SK-N-DZ (cell line): ENCODE data around the gene RIOK3. TPM values are rescaled to one million over a fixed set of nuclear protein-coding genes. Genes with fewer than 3 reads are reported as not detected.
"Not testable (repeated sequence)": the region's sequence is repeated elsewhere in the genome, so short reads cannot be mapped to it uniquely, and the experiment has no call there.

Source experiments
- DNase-seq: peaks from one replicate; pipeline ENCODE4 v3.0.0-alpha.2; 2015; ENCODE audit warnings: low spot score
- polyA plus RNA-seq, 2 experiments: library from polyadenylated mRNA; depleted of rRNA; stranded (reverse); fragments of >200 nt; gene quantifications; 2 replicates each; pipeline ENCODE4 v1.2.3, GENCODE V29; 2014

Gene RIOK3, protein sequence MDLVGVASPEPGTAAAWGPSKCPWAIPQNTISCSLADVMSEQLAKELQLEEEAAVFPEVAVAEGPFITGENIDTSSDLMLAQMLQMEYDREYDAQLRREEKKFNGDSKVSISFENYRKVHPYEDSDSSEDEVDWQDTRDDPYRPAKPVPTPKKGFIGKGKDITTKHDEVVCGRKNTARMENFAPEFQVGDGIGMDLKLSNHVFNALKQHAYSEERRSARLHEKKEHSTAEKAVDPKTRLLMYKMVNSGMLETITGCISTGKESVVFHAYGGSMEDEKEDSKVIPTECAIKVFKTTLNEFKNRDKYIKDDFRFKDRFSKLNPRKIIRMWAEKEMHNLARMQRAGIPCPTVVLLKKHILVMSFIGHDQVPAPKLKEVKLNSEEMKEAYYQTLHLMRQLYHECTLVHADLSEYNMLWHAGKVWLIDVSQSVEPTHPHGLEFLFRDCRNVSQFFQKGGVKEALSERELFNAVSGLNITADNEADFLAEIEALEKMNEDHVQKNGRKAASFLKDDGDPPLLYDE
- polyA plus RNA-seq (2014; cell fraction: cytosol; rRNA removed), result 24.5 and 28.3 TPM in 2 replicates
- 35.1 and 39.8 TPM in 2 replicates for polyA plus RNA-seq (2014; cell fraction: nucleus; rRNA removed)

DNA sequence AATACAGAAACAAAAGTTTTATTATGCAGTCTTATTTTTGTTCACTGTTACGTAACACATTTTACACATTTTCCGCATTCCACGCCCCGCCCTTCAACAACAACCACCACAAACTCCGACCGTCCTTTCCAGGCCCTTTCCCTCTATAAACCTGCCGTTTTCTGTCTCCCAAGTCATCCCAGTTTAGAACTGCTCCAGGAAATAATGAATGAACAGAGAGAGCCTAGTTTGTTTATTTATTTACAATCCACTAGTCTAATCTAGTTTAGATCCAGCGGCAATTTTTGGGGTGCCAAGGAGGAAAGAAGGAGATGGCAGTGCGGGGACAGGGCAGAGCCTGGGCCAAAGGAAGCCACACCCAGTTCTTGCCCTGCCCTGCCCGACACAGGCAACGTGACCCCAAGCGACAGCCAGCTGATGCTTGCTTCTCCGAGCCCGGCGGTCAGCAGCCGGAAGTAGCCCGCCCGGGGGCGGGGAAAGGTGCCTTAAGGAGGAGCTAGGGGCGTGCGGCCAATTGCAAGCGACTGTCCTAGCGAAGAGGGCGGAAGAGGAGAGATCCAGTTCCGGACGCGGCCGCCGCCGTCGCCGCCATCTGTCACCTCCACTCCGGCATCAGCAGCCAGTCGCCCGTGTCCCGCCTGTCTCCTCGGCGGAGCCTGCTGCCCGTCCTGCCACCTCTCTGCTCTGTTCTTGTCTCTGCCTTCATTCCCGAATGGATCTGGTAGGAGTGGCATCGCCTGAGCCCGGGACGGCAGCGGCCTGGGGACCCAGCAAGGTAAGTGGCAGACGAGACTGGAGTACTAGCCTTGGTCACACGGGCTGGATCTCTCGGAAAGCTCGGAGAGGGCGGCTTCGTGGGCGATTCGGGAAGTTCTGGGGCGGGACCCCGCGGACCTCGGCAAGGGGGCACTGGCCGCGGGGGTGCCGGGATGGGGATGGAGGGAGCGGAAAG is at the start of gene RIOK3:
TSS of gene RIOK3 (plus strand) at position 560 of the 952 bp plus-strand sequence. CDS start at position 713, 153 bp downstream.
- peak; percentile 95 for DNase-seq

DNA sequence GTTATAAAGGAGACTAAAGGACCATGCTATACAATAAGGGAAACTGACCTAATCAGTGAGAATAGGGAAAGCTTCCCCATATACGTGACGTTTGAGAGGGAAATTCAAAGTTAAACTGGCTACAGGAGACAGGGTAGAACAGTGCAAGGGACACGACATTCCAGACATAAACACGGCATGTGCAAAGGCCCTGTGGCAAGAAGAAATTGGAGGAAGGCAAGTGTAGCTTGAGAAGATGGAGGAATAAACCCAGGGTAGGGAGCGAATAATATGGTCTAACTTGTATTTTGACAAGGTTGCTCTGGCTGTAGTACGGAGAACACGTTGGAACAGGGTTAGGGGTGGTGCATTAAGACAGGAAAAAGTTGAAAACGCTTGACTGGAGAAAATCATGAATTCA is 49.8 kb upstream of the RIOK3 start:
- DNase-seq, result no peak

DNA sequence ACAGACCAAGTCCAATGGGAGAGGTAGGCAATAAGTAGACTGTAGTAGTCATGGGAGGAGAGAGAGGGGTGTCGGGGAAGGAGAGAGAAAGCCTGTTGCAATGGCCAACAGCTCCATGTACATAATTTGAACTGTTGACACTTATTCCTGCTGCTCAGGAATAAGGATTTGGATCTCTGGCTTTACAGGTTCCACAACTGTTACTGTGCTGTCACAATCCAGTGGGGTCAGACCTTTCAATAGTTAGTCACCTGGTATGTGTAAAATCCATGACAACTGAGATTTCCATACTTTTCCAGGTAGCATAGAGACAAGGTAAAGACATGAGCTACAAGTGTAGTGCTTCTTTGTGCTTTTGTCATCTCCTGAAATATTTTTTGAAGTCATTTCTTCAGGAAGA is 47.5 kb upstream of the RIOK3 start:
- no peak for DNase-seq

DNA sequence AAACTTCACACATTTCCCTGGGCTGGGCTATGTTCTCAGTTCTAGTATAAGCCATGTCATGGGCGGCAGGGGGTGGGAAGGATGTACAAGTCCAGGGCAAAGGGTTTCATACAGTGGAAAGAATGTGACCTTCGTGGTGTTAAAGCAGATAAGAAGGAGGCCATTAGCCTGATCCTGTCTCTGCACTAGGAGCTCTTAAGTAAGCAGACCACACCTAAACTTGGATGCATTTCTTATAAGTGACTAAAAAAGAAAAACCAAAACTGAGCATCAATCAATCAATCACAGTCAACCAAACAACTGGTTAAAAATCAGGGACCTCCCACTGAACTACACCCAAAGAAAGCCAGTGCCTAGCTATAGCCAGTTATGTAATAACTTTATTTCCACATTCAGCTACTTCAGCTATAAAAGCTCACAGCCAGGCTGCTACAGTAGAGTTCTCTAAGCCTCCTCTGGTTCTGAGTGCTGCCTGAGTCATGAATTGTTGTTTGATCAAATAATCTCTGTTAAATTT is 46.8 kb upstream of the RIOK3 start:
- DNase-seq, result no peak

DNA sequence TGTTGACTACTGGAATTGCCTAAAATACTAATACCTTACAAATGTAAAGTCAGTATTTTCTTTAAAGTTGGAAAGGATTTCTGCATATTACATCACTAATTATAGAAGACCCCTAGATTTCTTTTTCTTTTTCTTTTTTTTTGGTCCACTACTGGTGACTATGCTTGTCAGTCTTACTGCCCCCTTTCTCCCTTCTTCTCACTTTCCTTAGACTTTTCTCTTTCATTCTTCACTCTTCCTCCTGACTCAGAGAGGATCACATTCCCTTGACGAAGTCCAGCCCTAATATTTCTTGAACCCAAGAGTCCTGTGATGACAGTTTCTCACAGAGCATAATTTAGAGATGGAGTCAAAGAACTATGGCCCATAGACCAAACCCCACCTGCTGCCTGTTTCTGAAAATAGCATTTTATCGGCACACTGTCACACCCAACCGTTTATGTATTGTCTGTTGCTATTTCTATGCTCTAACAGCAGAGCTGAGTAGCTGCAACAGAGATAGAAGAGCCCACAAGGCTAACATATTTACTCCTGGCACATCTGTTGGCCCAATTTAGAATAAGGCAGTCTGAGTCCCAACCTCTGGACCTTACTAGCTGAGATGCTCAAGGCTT is 40.6 kb upstream of the RIOK3 start:
- DNase-seq, result no peak

DNA sequence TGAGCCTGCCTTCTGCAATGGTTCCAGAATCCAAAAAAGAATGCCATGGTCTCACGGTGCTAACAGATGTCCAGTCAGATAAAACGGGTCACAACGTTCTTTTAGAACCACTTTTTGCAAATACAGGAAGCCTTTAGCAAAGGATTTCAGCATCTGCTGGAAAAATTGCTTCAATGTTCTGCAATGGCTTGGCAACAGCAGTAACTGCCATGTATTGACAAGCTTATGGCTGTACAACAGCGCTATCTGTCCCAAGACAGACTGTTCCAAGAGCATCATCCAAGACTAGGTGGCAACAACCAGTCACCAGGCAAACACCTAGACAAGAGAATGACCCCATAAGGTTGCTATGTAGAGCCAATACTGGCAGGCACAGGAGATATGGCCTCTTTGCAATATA is 37.6 kb upstream of the RIOK3 start:
- no peak for DNase-seq

DNA sequence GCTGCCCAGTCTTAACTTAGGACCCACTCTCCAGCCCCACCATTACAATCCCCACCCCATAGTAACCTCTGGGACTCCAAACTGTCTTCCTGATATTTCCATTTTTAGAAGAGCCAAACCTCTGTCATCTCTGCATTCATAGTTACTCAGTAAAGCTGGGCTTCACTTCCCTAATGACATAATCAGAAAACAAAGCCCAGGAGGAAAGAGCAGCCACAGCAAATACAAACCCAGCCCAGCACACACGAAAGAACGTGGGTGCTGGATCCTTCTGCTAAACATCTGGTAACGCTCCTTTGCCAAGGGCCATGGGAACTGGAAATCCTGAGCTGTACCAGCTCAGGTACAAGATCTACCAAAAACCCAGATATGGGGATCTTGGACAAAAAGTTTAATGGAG is 36.8 kb upstream of the RIOK3 start:
- DNase-seq, result no peak

DNA sequence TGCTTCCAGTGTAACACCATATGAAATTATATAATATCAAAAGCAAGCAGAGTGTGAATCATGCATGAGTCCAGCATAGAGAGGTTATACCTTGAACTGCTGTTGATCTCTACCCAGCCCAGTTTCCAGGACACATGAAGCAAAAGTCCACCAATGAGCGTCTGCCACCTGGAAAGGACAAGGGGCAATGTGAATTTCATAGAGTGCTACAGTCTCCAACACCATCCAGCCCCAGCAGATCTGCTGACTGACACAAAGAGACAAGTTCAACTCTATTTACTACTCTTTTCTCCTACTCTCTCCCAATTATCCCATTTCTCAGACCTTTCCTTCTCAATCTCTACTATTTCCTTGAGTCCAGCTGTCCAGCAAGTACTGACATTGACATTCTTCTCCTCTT is 31.8 kb upstream of the RIOK3 start:
- DNase-seq, result no peak

DNA sequence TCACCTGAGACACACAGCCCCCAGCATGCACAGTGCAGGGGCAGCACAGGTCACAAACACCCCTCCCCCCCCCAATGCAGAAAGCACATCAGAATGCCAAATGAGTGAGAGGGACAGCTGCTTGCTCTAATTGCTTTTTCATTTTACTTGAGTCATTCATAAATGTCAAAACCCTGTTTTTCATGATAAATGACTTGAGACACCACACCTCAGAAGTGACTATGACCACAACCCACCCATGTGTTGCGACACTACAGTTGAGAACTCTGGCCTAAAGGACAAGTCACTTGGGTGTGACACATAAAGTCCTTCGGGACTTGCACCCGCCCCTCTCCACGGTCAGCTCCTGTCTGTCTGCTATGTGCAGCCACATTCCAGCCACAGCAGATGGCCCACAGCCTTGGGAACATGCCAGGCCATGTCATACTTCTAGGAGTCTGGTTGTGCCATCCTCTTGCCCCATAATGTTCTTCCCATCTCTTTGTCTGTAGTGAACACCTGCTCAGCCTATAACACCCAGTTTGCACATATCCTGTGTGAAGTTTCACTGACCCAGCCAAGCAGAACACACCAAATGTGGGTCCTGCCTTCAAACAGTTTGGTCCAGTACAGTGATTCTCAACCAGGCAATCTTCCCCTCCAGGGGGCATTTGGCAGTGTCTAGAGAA is 30.2 kb upstream of the RIOK3 start:
- DNase-seq, result peak; percentile 16

DNA sequence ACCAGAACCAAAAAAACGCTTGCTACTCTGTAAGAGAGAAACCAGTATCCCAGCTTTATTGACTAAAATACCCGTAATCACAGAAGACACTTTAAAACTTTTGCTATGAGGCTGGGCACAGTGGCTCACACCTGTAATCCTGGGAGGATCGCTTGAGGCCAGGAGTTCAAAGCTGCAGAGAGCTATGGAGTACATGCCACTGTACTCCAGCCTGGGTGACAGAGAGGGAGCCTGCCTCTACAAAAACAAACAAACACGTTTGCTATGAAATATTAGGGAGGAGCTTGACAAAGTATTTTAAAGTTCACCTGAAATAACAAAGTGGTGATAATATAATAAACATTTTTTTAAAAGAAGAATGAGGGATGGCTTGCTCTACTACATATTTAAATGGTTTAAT is 28.5 kb upstream of the RIOK3 start:
- DNase-seq, result no peak

DNA sequence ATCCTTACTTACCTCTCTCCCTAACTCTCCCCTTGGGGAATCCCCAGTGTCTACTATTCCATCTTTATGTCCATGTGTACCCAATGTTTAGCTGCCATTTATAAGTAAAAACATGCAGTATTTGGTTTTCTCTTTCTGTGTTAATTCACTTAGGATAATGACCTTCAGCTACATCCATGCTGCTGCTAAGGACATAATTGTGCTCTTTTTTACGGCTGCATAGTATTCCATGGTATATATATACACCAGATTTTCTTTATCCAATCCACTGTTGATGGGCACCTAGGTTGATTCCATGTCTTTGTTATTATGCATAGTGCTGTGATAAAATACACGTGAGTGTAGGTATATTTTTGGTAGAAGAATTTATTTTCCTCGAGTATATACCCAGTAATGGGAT is 24.3 kb upstream of the RIOK3 start:
- DNase-seq, result no peak

DNA sequence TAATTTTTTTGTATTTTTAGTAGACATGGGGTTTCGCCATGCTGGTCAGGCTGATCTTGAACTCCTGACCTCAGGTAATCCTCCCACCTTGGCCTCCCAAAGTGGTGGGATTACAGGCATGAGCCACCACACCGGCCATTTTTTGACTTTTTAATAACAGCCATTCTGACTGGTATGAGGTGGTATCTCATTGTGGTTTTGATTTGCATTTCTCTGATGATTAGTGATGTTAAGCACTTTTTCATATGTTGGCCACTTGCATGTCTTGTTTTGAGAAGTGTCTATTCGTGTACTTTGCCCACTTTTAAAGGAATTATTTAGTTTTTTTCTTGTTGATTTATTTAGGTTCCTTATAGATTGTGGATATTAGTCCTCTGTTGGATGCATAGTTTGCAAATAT is 23.5 kb upstream of the RIOK3 start:
- not testable (repeated sequence) for DNase-seq

DNA sequence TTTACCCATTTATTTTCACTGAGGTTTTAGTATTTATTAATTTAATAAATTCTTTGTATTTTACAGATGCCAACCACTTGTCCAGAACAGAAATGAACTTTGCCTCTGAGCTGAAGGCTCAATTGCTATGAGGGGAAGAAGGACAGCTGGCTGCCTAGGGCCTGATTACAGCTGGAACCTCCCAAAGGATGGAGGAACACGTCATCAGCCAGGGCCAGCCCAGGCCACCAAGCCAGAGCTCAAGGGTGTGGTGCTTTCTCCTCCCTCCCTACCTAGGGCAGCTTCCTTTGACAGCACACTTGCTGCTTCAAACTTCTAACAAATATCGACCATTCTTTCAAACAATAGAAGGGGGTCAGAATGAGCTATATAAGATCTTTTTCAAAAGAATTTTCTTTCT is 19.7 kb upstream of the RIOK3 start:
- DNase-seq, result no peak

DNA sequence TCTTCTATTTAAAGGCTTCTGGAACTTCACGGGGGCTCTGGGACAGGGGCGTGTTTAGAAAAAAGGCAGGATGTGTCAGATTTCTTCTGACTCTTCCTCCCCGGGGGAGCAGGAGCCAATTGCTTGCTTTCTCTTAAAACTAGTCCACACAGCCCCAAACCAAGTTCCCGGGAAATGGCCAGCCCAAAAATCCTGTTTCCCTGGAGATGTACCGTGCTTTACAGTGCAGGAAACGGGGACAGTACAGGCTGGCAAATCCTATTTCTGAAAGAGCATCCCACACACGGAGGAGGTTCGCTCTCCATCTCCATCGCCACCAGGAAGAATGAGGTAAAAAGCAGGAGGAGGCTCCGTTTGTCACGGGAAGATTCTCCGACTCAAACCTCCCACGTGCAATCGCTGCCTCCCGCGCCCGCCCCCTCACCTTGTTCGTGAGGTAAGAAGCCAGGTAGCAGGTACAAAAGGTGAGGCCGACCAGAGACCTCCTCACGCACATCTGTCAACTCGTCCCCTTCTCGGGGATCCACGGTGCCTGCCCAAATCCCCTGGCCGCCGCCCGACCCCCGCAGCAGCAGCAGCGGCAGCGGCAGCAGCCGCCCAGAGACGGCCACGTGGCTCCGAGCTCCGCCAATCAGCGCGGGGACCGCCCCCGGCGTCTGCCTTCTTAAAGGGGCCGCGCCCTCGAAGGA is 15.6 kb upstream of the RIOK3 start:
- peak; percentile 73 for DNase-seq

DNA sequence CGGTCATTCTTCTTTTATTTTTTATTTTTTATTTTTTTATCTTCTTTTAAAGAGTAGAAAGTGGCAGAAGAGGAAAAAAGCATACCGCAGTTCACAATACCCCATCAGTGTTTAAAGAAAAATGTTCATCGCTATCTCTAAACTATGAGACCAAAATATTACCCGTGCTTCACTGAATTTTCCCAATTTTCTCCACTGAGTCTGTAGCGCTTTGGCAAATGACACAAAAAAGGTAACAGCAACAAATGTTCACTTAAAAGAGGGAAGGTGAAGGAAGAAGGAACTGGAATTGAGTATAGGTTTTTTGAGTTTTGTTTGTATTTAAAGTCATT is 15.1 kb upstream of the RIOK3 start:
- DNase-seq, result no peak

DNA sequence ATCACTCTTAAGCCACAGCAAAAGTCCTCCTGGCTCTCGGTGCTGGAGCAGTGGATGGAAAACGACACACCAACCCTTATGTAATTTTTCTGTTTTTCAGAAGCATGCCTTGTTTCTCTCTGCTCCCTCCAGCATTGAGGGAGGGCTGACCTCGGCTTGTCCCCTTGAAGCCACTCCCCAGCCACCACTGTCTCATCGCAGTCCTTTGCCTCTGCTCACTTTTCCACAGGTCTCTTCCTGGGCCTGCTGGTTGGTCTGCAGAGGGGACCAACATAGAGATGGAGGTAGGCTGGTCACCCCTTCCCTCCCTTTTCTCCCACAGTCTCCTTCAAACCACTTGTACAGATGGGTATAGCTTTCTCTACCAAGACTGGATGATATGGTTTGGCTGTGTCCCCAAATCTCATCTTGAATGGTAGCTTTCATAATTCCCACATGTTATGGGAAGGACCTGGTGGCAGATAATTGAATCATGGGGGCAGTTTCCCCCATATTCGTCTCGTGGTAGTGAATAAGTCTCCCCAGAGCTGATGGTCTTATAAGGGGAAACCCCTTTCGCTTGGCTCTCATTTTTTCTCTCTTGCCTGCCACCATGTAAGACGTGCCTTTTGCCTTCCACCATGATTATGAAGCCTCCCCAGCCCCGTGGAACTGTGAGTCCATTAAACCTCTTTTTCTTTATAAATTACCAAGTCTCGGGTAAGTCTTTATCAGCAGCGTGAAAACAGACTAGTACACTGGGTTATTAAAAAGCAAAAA is 14.3 kb upstream of the RIOK3 start:
- no peak for DNase-seq

DNA sequence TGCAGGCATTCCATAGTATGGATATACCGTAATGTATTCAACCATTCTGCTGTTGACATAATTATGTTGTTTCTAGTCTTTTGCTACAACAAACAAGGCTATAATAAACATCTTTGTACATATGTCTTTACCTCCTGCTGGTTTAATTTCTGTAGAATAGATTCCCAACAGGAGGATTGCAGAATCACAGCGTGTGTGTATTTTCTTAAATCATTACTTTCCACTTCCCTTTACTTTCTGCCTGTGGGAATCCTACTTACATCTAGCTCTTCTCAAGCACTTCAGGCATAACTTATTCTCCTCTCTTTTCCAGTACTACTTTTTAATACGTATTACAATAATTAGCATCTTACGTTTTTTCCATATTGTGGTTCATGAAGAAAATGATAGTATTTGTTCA is 13.0 kb upstream of the RIOK3 start:
- DNase-seq, result no peak

DNA sequence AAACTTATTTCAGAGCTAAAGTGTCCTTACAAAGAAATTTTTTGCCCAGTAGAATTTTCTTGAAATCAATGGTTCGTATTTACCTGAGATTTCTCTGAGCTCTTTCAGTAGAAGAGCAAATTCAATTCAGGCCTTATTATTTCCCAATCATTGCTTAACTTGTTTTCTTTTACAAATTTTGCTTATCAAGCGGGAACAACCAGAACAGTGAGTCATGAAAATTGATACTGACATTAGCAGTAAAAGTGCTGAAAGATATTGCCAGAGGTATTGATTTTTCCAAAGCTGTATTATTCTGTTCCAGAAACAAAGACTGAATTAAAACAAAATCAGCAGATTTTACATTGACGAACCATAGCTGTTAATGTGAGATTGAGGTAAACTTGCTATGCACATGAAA is 10.1 kb upstream of the RIOK3 start:
- no peak for DNase-seq

DNA sequence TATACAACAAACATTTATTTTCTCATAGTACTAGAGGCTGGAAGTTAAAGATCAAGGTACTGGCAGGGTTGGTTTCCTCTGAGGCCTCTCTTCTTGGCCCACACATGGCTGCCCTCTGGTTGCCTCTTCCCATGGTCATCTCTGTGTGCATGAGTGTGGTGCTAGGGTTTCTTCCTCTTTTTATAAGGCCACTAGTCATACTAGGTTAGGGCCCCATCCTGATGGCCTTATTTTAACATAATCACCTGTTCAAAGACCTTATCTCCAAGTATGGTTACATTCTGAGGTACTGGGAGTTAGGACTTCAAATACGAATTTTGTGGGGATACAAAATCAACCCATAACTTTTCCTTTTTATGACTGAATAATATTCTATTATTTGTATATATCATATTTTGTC is 4.8 kb upstream of the RIOK3 start:
- DNase-seq, result no peak

DNA sequence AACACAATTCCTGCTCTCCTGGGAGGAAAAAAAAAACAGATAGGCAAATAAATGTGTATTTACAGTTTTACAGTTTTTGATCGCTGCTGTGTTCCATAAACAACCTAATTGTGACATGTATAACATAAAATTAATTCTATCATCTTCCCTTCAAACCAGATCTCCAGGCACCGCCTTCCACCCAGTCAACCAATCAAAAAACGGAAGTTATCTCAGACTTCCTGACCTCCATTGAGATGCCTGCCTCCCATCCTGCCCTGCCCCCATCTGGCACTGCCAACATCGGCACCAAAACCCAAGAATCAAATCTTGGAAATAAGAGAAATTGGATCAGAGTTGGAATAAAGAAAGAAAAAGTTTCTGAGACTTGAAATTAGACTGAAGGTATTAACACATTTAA is 3.1 kb upstream of the RIOK3 start:
- DNase-seq, result no peak
